ENCODE results near the gene DISC1. TPM values are rescaled to one million over a fixed set of nuclear protein-coding genes. Genes with fewer than 3 reads are reported as not detected.

Gene DISC1
- total RNA-seq, 1 experiment from 2014 or later, result 13.5 TPM

- TF ChIP-seq CTCF (IDR thresholded peaks at IDR 0.05; ENCODE audit: insufficient read depth in 1 of 2, low read depth in 1 of 2, low read length in 1 of 2, severe bottlenecking in 1 of 2, unreplicated experiment in 1 of 2), result no peak
- Mint-ChIP-seq H3K27ac (ENCODE audit: unreplicated experiment) (no peak overlapping the region), H3K4me1 (ENCODE audit: low read depth, unreplicated experiment) (no peaks in the 10 kb centered on the region), H3K4me3 (ENCODE audit: unreplicated experiment) (no peak overlapping the region), H3K36me3 (ENCODE audit: insufficient read depth, unreplicated experiment) (no peaks in the 10 kb centered on the region), H3K27me3 (ENCODE audit: insufficient read depth, unreplicated experiment) (no peaks in the 10 kb centered on the region), H3K9me3 (ENCODE audit: unreplicated experiment) (no peaks in the 10 kb centered on the region)
- Histone ChIP-seq H3K27me3 (replicated peaks; ENCODE audit: control insufficient read depth, insufficient read depth, low read length) (no peaks in the 10 kb centered on the region), H3K9me3 (no peaks in the 10 kb centered on the region), H3K4me1 (no peaks in the 10 kb centered on the region), H3K4me3 (ENCODE audit: low read depth, low read length) (no peak overlapping the region), H3K36me3 (ENCODE audit: control insufficient read depth, insufficient read depth, low read length) (no peaks in the 10 kb centered on the region)
- DNase-seq, result no peak
- POLR2A ChIA-PET, result no interaction called here
- intact Hi-C loops (cut with micrococcal nuclease; ENCODE audit: unreplicated experiment), result no loop called here
- BruUV-seq (replicated peaks), result no TSS peak
- CTCF ChIA-PET, result no interaction called here
Measured at GRCh38 chr1:231861541-231862481, 235.2 kb downstream of the DISC1 start.

GRCh38 chr1:231862611-231863010 lies 236.0 kb downstream of the DISC1 start:
- CTCF ChIA-PET, result no interaction called here
- intact Hi-C loops (cut with micrococcal nuclease; ENCODE audit: unreplicated experiment), result no loop called here
- H3K9me3 Mint-ChIP-seq (ENCODE audit: unreplicated experiment), result no peaks in the 10 kb centered on the region

GRCh38 chr1:231865331-231865730 lies 238.7 kb downstream of the DISC1 start:
- intact Hi-C loops (cut with micrococcal nuclease; ENCODE audit: unreplicated experiment), result loop anchor here (5.0 kb wide), 1 partner anchor 1377 kb away; no protein-coding TSS in a partner anchor

More at GRCh38 chr1:231862611-231863010, 236.0 kb downstream of the DISC1 start:
- BruUV-seq (replicated peaks), result no TSS peak
- Mint-ChIP-seq H3K27me3 (ENCODE audit: insufficient read depth, unreplicated experiment) (no peaks in the 10 kb centered on the region), H3K4me1 (ENCODE audit: low read depth, unreplicated experiment) (no peaks in the 10 kb centered on the region), H3K36me3 (ENCODE audit: insufficient read depth, unreplicated experiment) (no peaks in the 10 kb centered on the region), H3K4me3 (ENCODE audit: unreplicated experiment) (no peak overlapping the region), H3K27ac (ENCODE audit: unreplicated experiment) (no peak overlapping the region)
- no peak for TF ChIP-seq CTCF (IDR thresholded peaks at IDR 0.05; ENCODE audit: insufficient read depth in 1 of 2, low read depth in 1 of 2, low read length in 1 of 2, severe bottlenecking in 1 of 2, unreplicated experiment in 1 of 2)
- Histone ChIP-seq H3K27me3 (replicated peaks; ENCODE audit: control insufficient read depth, insufficient read depth, low read length) (no peaks in the 10 kb centered on the region), H3K4me1 (no peaks in the 10 kb centered on the region), H3K4me3 (ENCODE audit: low read depth, low read length) (no peak overlapping the region), H3K36me3 (ENCODE audit: control insufficient read depth, insufficient read depth, low read length) (no peaks in the 10 kb centered on the region), H3K9me3 (no peaks in the 10 kb centered on the region)
- DNase-seq, result no peak
- POLR2A ChIA-PET, result no interaction called here

More at GRCh38 chr1:231865331-231865730, 238.7 kb downstream of the DISC1 start:
- H3K27me3 ChIP-seq (replicated peaks; ENCODE audit: control insufficient read depth, insufficient read depth, low read length), result no peaks in the 10 kb centered on the region
- no peaks in the 10 kb centered on the region for H3K36me3 ChIP-seq (ENCODE audit: control insufficient read depth, insufficient read depth, low read length)
- H3K36me3 Mint-ChIP-seq (ENCODE audit: insufficient read depth, unreplicated experiment), result no peaks in the 10 kb centered on the region
- no peaks in the 10 kb centered on the region for H3K27me3 Mint-ChIP-seq (ENCODE audit: insufficient read depth, unreplicated experiment)
- no peak overlapping the region for H3K27ac Mint-ChIP-seq (ENCODE audit: unreplicated experiment)
- TF ChIP-seq CTCF (IDR thresholded peaks at IDR 0.05; ENCODE audit: insufficient read depth in 1 of 2, low read depth in 1 of 2, low read length in 1 of 2, severe bottlenecking in 1 of 2, unreplicated experiment in 1 of 2), result no peak
- no TSS peak for BruUV-seq (replicated peaks)
- H3K4me3 ChIP-seq (ENCODE audit: low read depth, low read length), result no peak overlapping the region
- ChIA-PET POLR2A (no interaction called here), CTCF (interaction anchor here (1.9 kb wide), 1 partner anchor 1376 kb away, joined by 4 read pairs; no protein-coding TSS in a partner anchor)
- no peaks in the 10 kb centered on the region for H3K4me1 Mint-ChIP-seq (ENCODE audit: low read depth, unreplicated experiment)
- DNase-seq, result no peak
- H3K9me3 Mint-ChIP-seq (ENCODE audit: unreplicated experiment), result no peaks in the 10 kb centered on the region
- H3K4me1 ChIP-seq, result no peaks in the 10 kb centered on the region
- H3K9me3 ChIP-seq, result no peaks in the 10 kb centered on the region
- H3K4me3 Mint-ChIP-seq (ENCODE audit: unreplicated experiment), result no peak overlapping the region

Data from Caco-2 (cell line).